NB4 (cell line): ENCODE results near the gene PCSK6.

Experiments
- DNase-seq: peaks from one replicate; pipeline ENCODE4 v3.0.0; 2010; ENCODE audit warnings: low read depth
- H3K4me3 ChIP-seq: one replicate; pipeline ENCODE4 v1.5.1; 2011; ENCODE audit warnings: mild to moderate bottlenecking, low read depth, low read length, moderate library complexity
- CTCF ChIP-seq: IDR thresholded peaks from one replicate; pipeline ENCODE4 v1.5.1; 2012; ENCODE audit warnings: low read depth, low read length
- MAX ChIP-seq: IDR thresholded peaks from 2 replicates; pipeline ENCODE4 v1.6.1; 2011; ENCODE audit warnings: low read depth, low read length
- MYC ChIP-seq: IDR thresholded peaks from 2 replicates; pipeline ENCODE4 v1.6.1; 2011; ENCODE audit warnings: low read depth, low read length
- POLR2A ChIP-seq: IDR thresholded peaks from 2 replicates; pipeline ENCODE4 v1.6.1; 2011; ENCODE audit warnings: mild to moderate bottlenecking; ENCODE audit not compliant: insufficient read length; ENCODE audit errors: extremely low read depth

The PCSK6 gene

GRCh38 chr15:101490922-101491733 lies 1.6 kb upstream of the PCSK6 start:
- TF ChIP-seq CTCF (no peak), POLR2A (no peak), MAX (no peak), MYC (no peak)
- H3K4me3 ChIP-seq, result no peak overlapping the region
- DNase-seq, result no peak

GRCh38 chr15:101490408-101490891 lies 943 bp upstream of the PCSK6 start:
- TF ChIP-seq POLR2A (no peak), CTCF (no peak), MYC (no peak), MAX (no peak)
- no peak for DNase-seq
- no peak overlapping the region for H3K4me3 ChIP-seq

GRCh38 chr15:101489237-101489598 lies 289 bp downstream of the PCSK6 start:
- DNase-seq, result peak; percentile 71
- TF ChIP-seq MAX, result no peak
- no peak for TF ChIP-seq POLR2A
- TF ChIP-seq MYC, result no peak
- TF ChIP-seq CTCF, result no peak
- no peak overlapping the region for H3K4me3 ChIP-seq

GRCh38 chr15:101488300-101489164 lies 975 bp downstream of the PCSK6 start:
- TF ChIP-seq CTCF (no peak), MYC (no peak), MAX (no peak), POLR2A (no peak)
- peak; percentile 21 for DNase-seq
- H3K4me3 ChIP-seq, result no peak overlapping the region

GRCh38 chr15:101486696-101487459 lies 2.6 kb downstream of the PCSK6 start:
- no peak overlapping the region for H3K4me3 ChIP-seq
- TF ChIP-seq MAX, result no peak
- no peak for TF ChIP-seq MYC
- TF ChIP-seq CTCF, result no peak
- TF ChIP-seq POLR2A, result no peak
- DNase-seq, result no peak
